Peyer's patch (tissue), 4 donors: Measurements from ENCODE around the gene ANO2.

Experiments
- POLR2A ChIP-seq, 2 donors: fragments of 450-650 bp; IDR thresholded peaks; one replicate each; pipeline ENCODE4 v1.5.1; 2017; ENCODE audit warnings: antibody characterized with exemption in 2 of 2, mild to moderate bottlenecking in 2 of 2, moderate library complexity in 2 of 2
- TF ChIP-seq, protein P1 (sequence below), 6 experiments: fragments of 450-650 bp in 4 of 6; fragments of 200-600 bp in 2 of 6; sonication (generic) in 1 of 6; IDR thresholded peaks; one replicate each; pipeline ENCODE4 v1.5.1; 2017 to 2019; ENCODE audit warnings: antibody characterized with exemption in 6 of 6, mild to moderate bottlenecking in 3 of 6, moderate library complexity in 1 of 6

DNA sequence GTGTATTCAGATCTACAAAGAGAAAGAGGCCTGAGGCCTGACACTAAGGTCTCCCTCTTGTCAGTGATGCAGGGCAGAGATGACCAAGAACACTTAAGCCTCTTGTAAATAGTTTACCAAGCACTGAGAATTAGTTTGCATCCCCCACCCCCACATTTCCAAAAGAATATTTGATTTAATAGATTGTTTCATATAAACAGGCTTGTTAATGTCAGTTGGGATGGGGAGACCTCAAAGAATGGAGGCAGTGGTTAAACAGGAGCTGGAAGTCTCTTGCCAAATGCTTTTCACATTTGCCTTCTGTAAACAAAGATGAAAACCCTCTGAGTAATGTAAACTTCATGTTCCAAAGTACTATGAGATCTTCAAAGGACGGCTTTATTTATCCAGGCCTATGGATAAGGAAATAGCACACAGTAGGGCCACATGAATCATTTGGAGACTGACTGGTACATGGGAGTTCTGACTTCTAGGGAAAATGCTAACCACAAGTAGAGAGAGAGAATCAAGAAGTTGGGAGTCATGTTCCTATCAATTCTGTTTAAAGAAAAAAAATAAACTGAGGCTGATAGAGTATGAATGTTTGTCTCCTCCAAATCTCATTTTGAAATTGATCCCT, 234.7 kb downstream of the ANO2 start:
- TF ChIP-seq, protein P1, sequence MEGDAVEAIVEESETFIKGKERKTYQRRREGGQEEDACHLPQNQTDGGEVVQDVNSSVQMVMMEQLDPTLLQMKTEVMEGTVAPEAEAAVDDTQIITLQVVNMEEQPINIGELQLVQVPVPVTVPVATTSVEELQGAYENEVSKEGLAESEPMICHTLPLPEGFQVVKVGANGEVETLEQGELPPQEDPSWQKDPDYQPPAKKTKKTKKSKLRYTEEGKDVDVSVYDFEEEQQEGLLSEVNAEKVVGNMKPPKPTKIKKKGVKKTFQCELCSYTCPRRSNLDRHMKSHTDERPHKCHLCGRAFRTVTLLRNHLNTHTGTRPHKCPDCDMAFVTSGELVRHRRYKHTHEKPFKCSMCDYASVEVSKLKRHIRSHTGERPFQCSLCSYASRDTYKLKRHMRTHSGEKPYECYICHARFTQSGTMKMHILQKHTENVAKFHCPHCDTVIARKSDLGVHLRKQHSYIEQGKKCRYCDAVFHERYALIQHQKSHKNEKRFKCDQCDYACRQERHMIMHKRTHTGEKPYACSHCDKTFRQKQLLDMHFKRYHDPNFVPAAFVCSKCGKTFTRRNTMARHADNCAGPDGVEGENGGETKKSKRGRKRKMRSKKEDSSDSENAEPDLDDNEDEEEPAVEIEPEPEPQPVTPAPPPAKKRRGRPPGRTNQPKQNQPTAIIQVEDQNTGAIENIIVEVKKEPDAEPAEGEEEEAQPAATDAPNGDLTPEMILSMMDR (IDR thresholded peaks at IDR 0.05), result no peak
- no peak for TF ChIP-seq POLR2A (IDR thresholded peaks at IDR 0.05)
